Mucosa of stomach (tissue), 1 donor: ENCODE measurements around the gene DPYD.

Experiments used
- H3K27me3 ChIP-seq: one replicate; pipeline ENCODE4 v1.7.0; 2013; ENCODE audit warnings: mild to moderate bottlenecking, low read length; ENCODE audit not compliant: control insufficient read depth, insufficient read depth
- H3K36me3 ChIP-seq: one replicate; pipeline ENCODE4 v1.7.0; 2013; ENCODE audit warnings: low read length; ENCODE audit not compliant: control insufficient read depth, insufficient read depth
- H3K4me1 ChIP-seq: one replicate; pipeline ENCODE4 v1.7.0; 2013; ENCODE audit warnings: mild to moderate bottlenecking, low read length; ENCODE audit not compliant: control insufficient read depth, insufficient read depth
- H3K4me3 ChIP-seq: one replicate; pipeline ENCODE4 v1.7.0; 2013; ENCODE audit warnings: low read length
- H3K9ac ChIP-seq: one replicate; pipeline ENCODE4 v1.7.0; 2013; ENCODE audit warnings: mild to moderate bottlenecking, low read length, moderate library complexity
- H3K9me3 ChIP-seq: one replicate; pipeline ENCODE4 v1.7.0; 2013; ENCODE audit warnings: mild to moderate bottlenecking, low read length, moderate library complexity; ENCODE audit not compliant: control insufficient read depth
- donor health status: Pancreatic carcinoma.

DPYD gene

DNA sequence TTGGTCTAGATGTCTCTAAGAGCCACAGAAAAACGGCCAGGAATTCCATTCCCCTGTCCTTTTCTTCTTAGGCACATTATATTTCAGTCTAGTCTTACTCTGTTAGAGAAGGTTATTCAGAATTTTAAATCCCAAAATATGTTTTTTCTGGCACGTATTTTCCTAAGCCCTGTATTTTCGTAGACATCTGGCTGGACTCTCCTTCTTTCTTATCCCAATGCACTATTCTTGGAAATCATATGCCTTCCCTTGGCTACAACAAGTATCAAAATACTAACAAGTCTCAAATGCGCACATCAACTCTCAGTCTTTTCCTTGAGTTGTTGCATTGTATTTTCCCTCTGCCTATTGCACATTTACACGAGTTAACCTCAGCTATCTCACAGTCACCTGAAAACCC is 96.2 kb downstream of the DPYD start:
- Histone ChIP-seq H3K36me3 (no peaks in the 10 kb centered on the region), H3K9ac (no peak overlapping the region), H3K4me3 (no peak overlapping the region), H3K4me1 (no peaks in the 10 kb centered on the region), H3K27me3 (no peaks in the 10 kb centered on the region), H3K9me3 (no peaks in the 10 kb centered on the region)

DNA sequence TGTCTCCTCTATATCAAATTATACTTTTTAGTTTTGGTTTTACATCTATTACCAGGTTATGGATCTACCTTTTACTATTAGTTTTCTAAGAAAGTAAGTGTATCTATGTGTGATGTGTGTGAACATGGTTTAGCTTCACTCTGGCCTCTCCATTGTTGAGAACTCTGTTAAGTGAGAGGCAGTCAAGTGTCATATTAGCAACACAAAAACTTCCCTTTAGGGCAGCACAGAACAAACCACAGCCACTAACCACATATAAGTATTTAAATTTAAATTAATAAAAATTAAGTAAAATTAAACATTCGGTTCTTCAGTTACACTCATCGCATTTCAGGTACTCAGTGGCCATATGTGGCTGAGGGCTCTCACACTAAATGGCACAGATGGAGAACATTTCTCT is 96.6 kb downstream of the DPYD start:
- H3K4me3 ChIP-seq = no peak overlapping the region
- no peaks in the 10 kb centered on the region for H3K4me1 ChIP-seq
- no peaks in the 10 kb centered on the region for H3K9me3 ChIP-seq
- no peaks in the 10 kb centered on the region for H3K36me3 ChIP-seq
- H3K27me3 ChIP-seq = no peaks in the 10 kb centered on the region
- H3K9ac ChIP-seq = no peak overlapping the region

DNA sequence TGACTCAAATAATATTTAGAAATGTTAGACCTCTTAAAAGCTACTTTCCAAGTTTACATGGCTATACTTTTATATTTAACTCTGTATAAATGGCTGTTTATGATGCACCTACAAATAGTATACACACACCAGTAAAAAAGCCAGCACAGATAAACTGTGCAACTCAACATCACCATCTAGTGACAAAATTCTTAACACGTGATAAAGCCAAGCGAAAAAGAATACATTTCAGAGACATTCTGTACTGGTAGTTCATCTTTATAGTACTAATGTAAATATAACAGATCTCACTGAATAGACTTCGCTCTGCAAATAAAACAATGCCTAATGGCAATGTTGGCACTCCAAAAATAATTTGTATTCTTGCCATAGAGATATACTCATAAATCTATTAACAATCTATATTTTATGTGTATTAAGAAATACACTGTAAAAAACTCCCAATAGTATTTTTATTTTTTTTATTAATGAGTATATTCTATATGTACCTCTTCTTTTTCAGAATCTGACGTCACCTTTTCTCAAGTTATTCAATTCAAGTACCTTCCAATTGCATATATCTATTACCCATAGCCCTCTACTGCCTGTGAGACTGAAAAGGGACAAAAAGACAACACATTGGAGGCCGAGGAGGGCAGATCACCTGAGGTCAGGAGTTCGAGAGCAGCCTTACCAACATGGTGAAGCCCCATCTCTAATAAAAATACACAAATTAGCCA is 100.2 kb downstream of the DPYD start:
- Histone ChIP-seq H3K9ac (no peak overlapping the region), H3K9me3 (no peaks in the 10 kb centered on the region), H3K36me3 (no peaks in the 10 kb centered on the region), H3K4me3 (no peak overlapping the region), H3K27me3 (no peaks in the 10 kb centered on the region), H3K4me1 (no peaks in the 10 kb centered on the region)

DNA sequence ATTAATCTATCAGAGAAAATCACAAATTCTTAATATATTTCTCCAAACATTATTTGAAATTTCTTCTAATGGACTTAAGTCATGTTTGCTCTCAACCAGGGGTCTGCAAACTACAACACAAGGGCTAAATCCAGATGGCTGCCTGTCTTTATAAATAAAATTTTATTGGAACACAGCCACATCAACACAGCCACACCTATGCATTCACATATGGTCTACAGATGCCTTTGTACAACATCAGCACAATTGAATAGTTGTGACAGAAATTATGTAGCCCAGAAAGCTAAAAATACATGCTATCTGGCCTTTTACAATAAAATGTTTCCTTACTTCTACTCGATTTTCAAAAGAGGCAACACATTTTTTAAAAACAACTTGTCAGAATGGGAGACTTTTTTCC is 103.9 kb downstream of the DPYD start:
- Histone ChIP-seq H3K27me3 (no peaks in the 10 kb centered on the region), H3K36me3 (no peaks in the 10 kb centered on the region), H3K9ac (no peak overlapping the region), H3K4me1 (no peaks in the 10 kb centered on the region), H3K9me3 (no peaks in the 10 kb centered on the region), H3K4me3 (no peak overlapping the region)

DNA sequence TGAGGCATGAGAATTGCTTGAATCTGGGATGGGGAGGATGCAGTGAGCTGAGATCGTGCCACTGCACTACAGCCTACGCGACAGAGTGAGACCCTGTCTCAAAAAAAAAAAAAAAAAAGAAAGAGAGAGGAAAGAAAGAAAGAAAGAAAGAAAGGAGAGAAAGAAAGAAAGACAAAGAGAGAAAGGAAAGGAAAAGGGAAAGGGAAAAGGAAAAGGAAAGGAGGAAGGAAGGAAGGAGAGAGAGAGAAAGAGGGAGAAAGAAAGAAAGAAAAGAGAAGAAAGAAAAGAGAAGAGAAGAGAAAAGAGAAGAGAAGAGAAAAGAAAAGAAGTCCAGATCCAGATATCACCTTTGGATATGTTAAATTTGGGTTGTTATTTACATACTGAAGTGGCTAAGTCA is 106.0 kb downstream of the DPYD start:
- Histone ChIP-seq H3K27me3 (no peaks in the 10 kb centered on the region), H3K9me3 (no peaks in the 10 kb centered on the region), H3K9ac (no peak overlapping the region), H3K4me1 (no peaks in the 10 kb centered on the region), H3K4me3 (no peak overlapping the region), H3K36me3 (no peaks in the 10 kb centered on the region)

DNA sequence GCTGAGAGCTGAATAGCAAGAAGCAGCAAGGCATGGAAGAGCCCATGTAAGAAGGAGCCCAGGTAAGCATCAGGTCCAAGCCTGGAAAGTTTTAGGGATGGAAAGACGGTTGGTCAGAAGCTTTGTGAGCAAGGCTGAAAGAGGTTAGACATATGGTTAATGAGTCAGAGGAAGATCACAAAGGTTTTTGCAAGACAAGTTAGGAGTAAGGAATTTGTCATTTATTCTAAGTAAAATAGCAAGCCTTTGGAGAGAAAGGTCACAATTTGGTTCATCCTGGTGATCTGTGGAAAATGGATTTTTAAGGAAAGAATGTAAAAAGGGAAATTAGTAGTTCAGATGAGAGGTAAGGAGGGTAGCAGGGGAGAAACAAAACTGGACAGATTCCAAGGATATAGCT is 106.7 kb downstream of the DPYD start:
- Histone ChIP-seq H3K9ac (no peak overlapping the region), H3K9me3 (no peaks in the 10 kb centered on the region), H3K36me3 (no peaks in the 10 kb centered on the region), H3K4me3 (no peak overlapping the region), H3K4me1 (no peaks in the 10 kb centered on the region), H3K27me3 (no peaks in the 10 kb centered on the region)

DNA sequence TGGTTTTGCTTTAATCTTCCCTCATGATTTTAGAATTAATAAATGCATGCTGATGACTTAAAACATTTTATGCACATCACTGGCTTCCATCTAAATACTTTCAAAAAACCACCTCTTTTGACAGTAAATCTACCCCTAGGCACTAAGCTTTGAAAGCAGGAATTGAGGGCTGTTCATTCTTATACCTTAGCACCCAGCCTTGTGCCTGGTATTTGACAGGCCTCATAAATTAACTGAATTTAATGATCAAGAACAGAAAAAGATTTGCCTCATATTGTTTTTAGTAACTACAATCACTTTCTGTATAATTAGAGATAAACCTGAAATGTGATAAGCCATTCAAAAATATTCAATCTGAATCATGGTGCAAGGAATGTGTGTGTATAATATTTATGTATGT is 108.8 kb downstream of the DPYD start:
- Histone ChIP-seq H3K4me1 (no peaks in the 10 kb centered on the region), H3K4me3 (no peak overlapping the region), H3K9me3 (no peaks in the 10 kb centered on the region), H3K9ac (no peak overlapping the region), H3K36me3 (no peaks in the 10 kb centered on the region), H3K27me3 (no peaks in the 10 kb centered on the region)

DNA sequence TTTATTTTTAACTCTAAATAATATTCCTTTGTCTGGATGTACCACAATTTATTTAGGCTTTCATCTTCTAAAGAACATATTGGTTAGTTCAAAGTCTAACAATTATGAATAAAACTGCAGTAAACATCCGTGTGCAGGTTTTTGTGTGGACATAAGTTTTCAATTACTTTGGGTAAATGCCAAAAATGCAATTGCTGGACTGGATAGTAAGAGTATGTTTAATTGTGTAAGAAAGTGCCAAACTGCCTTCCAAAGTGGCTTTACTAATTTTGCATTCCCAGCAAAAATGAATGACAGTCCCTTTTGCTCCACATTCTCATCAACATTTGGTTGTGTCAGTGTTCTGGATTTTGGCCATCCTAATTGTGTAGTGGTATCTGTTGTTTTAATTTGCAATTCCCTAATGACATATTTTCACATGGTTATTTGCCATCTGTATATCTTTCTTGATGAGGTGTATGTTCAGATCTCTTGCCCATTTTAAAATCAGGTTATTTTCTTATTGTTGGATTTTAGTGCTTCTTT is 113.8 kb downstream of the DPYD start:
- H3K9me3 ChIP-seq = no peaks in the 10 kb centered on the region
- no peaks in the 10 kb centered on the region for H3K36me3 ChIP-seq
- no peak overlapping the region for H3K4me3 ChIP-seq
- no peaks in the 10 kb centered on the region for H3K4me1 ChIP-seq
- H3K9ac ChIP-seq = no peak overlapping the region
- H3K27me3 ChIP-seq = no peaks in the 10 kb centered on the region

DNA sequence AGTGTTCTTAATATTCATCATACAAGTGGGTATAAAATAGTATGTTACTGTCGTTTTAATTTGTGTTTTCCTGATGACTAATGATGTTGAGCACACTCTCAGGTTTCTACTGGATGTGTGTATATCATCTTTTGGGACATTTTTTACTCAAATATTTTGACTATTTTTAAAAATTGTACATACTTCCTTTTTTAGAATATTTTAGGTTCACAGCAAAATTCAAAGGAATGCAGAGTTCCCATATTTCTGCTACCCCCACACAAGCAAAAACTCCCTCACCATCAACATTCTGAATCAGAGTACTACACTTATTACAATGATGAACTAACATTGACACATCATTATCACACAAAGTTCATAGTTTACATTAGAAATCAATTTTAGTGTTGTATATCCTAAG is 114.5 kb downstream of the DPYD start:
- Histone ChIP-seq H3K27me3 (no peaks in the 10 kb centered on the region), H3K9me3 (no peaks in the 10 kb centered on the region), H3K36me3 (no peaks in the 10 kb centered on the region), H3K9ac (no peak overlapping the region), H3K4me1 (no peaks in the 10 kb centered on the region), H3K4me3 (no peak overlapping the region)

DNA sequence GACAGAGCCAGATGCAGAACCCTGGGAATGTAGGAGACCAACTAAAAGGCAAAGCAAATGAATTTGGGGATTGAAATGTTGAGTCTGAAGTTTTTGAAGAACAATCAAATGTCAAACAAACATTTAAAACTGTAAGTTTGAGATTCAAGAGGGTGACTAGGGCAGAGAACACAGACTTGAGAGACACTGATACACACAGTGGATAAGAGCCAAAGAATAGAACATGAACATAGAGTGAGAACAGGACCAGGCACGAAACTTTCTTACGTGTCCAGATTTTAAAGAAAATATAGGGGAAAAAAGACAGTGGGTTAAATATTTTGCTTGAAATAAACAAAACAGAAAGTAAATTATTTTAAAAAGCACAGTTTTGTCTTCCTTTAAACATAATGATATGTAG is 115.7 kb downstream of the DPYD start:
- no peaks in the 10 kb centered on the region for H3K36me3 ChIP-seq

DNA sequence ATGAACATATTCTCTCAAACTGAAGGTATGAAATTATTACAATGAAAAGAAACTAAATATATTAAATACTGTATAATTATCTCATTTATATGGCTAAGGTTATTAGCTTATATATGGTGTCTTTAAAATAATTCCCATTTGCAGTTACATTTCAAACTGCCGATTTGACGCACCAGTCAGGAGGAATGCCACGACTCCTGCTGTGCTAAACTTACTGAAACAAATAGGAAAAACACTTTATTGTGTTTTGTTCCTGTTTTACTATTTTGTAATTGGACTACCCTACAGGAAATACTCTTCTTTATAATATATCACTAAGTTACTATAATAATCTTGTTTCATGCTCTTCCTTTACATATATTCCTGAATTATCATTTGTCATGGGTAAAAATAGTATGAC is 117.8 kb downstream of the DPYD start:
- Histone ChIP-seq H3K4me3 (no peak overlapping the region), H3K9ac (no peak overlapping the region), H3K27me3 (no peaks in the 10 kb centered on the region), H3K36me3 (no peaks in the 10 kb centered on the region), H3K4me1 (no peaks in the 10 kb centered on the region), H3K9me3 (no peaks in the 10 kb centered on the region)

More for the DNA sequence above, 115.7 kb downstream of the DPYD start:
- no peaks in the 10 kb centered on the region for H3K27me3 ChIP-seq
- H3K9ac ChIP-seq = no peak overlapping the region
- no peaks in the 10 kb centered on the region for H3K9me3 ChIP-seq
- no peaks in the 10 kb centered on the region for H3K4me1 ChIP-seq
- H3K4me3 ChIP-seq = no peak overlapping the region

DNA sequence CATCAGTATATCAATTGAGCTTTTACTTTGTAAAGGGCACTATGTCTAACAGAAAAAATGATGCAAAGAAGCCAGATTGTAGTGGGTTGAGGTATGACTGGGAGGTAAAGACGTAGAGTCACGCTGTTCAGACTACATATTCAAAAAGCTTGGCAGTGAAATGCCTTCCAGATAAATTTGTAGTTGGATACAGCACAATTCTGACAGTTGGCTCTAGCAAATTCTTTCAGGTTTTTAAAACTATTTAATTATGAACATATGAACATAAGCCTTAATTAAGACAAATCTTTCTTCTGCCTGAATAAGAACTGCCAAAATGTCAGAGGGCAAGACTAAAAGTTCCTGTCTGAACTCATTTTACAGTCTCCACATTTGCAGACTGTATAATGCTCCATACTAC is 118.8 kb downstream of the DPYD start:
- Histone ChIP-seq H3K4me3 (no peak overlapping the region), H3K36me3 (no peaks in the 10 kb centered on the region), H3K27me3 (no peaks in the 10 kb centered on the region), H3K9me3 (no peaks in the 10 kb centered on the region), H3K4me1 (peaks cover 2% of the 10 kb centered on the region), H3K9ac (no peak overlapping the region)
